NCI-H774 (cell line): ENCODE measurements around the gene IARS2.
"Not testable (repeated sequence)": the region's sequence is repeated elsewhere in the genome, so short reads cannot be mapped to it uniquely, and the experiment has no call there.

ENCODE experiments used
- DNase-seq: peaks from one replicate; lab custom pipeline; 2025; lab: John Stamatoyannopoulos, UW

Gene IARS2

DNA sequence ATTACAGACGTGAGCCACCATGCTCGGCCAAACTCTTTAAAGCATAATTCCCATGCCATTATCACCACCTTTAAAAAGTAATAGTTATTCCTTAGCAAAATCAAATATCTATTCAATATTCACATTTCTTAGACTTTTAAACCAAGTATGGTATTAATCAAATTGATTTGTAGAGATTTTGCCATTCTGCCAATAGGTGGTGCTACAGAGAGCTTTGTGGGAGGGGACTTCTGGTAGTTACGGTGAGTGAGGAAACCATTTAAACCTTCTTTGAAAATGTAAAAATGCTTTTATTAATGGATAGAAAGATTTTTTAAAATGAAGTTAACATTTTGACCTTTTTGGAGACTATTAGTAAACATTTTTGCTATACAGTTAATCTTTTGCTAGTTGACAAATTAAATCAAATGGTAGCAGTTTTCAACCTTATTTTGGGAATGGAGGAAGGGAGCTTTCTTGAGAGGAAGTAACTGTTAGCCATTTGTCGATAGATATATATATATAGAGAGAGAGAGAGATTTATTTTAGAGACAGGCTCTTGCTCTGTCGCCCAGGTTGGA is 19.3 kb downstream of the IARS2 start:
- DNase-seq: no peak

DNA sequence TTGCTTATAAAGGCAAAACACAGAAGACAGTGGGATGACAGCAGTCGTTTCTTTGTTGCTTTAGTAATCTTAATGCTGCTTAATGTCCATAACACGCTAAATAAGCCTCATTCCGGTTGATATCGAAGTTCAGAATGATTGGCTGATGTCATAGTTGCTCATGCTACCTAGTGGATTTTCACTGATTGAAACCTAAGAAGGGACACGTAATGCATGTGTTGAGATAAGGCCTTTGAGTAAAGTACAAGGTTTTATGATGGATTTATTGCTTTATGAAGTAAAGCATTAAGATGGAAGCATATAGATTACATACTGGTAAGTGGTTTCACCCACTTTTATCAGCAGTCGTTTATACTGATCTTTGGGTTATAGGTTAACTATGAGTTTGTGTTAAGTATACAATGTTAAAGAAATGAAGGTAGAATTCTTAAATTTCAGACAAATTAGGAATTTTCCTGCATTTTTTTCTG is 25.1 kb downstream of the IARS2 start:
- no peak for DNase-seq

DNA sequence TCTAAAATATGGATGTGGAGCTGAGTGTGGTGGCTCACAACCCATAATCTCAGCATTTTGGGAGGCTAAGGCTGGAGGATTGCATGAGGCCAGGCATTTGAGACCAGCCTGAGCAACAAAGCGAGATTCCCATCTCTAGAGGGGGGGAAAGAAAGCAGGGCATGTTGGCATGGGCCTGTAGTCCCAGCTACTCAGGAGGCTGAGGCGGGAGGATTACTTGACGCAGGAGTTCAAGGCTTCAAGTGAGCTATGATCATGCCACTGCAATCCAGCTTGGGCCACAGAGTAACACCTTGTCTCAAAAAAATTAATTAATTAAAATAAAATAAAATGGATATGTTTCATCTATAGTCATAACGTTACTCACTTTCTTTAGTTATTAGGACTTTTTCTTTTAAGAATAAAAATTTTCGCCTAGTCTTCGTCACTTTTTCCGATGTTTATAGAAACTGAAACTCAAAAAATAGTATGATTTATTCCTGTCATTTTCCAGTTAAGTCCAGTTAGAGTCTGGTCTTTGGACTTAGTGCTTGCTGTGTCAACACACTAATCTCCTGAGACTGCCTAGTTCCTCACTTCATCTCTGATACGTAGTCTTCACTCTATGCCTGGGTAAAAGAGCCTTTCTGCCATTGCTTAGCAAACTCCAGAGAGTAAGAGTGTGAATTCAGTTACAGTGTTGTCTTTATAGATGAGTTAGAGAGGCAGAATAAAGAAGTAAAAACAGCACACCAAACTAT is 28.0 kb downstream of the IARS2 start:
- no peak for DNase-seq

GRCh38 chr1:220123066-220123465 is 29.1 kb downstream of the IARS2 start:
- DNase-seq: no peak

DNA sequence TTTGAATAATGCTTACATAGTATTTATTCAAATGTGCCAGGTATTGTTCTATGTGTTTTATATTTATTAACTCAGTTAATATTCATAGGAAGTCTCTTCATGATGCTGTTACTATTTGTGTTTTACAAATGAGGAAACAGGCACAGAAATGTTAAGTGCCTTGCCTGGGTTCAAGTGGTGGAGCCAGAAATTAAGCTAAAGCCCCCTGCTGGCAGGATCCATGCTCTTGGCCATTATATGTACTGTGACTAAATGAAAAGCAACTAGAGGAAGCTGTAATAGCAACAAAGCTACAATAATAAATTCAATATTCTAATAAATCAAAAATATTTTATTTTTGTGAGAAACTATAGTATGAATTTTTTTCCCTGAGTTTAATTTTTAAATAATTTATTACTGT is 30.0 kb downstream of the IARS2 start:
- no peak for DNase-seq

GRCh38 chr1:220124542-220124941 is 30.6 kb downstream of the IARS2 start:
- no peak for DNase-seq

DNA sequence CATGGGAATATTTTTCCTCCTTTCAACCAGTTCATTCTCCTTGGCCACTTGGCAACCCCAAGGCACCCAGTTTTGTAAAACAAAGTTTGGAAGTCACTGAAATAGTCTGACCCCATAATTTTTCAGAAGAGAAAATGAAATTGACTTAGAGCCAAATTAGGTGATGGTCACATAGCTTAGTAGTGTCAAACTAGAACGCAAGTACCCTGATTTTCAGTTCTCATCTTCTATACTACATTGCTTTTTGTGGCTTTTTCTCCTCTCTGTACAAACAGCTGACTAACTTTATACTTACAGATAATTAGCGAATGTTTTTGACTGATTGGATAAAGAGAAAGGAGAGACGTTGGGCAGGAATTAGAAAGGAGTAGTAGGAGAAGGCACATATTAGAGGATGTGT is 33.1 kb downstream of the IARS2 start:
- DNase-seq: no peak

DNA sequence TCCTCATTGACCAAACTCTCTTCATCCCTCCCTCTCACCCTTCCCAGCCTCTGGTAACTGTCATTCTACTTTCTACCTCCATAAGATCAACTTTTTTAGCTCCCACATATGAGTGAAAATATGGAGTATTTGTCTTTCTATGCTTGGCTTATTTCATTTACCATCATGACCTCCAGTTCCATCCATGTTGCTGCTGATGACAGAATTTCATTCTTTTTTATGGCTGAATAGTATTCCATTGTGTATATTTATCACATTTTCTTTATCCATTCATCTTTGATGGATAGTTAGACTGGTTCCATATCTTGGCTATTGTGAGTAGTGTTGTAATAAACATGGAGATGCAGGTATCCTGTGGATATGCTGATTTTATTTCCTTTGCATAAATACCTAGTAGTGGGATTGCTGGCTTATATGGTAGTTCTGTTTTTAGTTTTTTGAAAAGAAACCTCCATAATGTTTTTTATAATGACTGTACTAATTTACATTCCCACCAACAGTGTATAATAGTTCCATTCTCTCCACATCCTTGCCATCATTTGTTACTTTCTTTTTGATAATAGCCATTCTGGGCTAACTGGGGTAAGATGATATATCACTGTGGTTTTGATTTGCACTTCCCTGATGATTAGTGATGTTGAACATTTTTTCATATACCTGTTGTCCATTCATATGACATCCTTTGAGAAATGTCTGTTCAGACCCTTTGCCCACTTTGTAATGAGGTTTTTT is 35.7 kb downstream of the IARS2 start:
- no peak for DNase-seq

- DNase-seq: no peak
These were observed 41.8 kb downstream of the IARS2 start for GRCh38 chr1:220135755-220136154.

GRCh38 chr1:220137019-220137786 is 43.3 kb downstream of the IARS2 start:
- DNase-seq: no peak

- DNase-seq: no peak
These were observed 46.0 kb downstream of the IARS2 start for GRCh38 chr1:220139966-220140365.

GRCh38 chr1:220144051-220144450 is 50.1 kb downstream of the IARS2 start:
- DNase-seq: no peak

- no peak for DNase-seq
These were observed 55.8 kb downstream of the IARS2 start for GRCh38 chr1:220149742-220150141.

DNA sequence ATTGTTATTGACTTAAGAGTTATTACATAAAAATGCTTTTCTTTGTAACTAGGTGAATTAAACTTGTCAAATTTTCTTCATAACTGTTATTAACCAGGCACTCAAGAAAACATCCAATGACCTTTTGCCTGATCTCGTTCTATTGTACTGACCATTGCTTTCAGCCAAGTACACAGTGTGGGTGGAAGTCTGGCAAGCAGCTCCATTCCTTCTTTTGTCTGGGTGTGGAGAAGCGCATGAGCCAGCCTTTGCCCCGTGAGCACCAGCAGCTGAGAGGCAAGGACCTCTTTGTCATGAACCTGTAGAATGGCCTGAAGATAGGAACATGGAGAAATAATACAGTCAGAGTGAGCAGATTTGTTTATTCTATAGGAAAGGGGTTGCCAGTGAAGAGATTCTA is 57.5 kb downstream of the IARS2 start:
- DNase-seq: no peak

DNA sequence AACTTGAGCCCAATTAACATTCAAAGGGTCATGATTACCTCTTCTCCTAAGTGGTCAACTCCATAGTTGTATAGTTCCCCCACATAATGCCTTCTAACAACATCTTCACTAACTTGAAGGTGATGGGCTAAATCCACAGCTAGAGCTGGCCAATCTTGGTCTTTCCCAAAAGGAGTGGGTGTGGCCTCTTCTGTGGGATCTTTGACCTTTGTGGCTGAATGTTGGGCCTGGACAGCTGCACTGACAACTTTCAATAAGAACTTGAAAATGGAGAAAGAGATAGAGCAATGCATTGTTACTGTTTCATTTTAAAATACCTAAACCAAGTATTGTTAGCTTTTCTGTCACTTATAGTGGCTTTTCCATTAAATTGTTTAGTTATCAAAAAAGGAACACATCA is 59.2 kb downstream of the IARS2 start:
- DNase-seq: no peak

GRCh38 chr1:220156620-220157146 is 62.8 kb downstream of the IARS2 start:
- DNase-seq: no peak

- no peak for DNase-seq
These were observed 63.8 kb downstream of the IARS2 start for GRCh38 chr1:220157738-220158137.

DNA sequence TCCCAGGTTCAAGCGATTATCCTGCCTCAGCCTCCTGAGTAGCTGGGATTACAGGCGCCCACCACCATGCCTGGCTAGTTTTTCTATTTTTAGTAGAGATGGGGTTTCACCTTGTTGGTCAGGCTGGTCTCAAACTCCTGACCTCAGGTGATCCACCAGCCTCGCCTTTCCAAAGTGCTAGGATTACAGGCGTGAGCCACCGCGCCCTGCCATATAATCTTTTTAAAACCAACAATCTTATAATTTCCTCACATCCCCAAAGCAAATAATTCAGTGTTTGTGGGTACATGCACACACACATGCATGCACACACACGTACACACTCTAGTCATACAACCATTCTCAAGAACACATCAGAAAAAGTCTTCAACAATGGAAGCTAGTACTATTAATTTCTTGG is 64.6 kb downstream of the IARS2 start:
- not testable (repeated sequence) for DNase-seq

- no peak for DNase-seq
These were observed 65.1 kb downstream of the IARS2 start for GRCh38 chr1:220159041-220159440.

DNA sequence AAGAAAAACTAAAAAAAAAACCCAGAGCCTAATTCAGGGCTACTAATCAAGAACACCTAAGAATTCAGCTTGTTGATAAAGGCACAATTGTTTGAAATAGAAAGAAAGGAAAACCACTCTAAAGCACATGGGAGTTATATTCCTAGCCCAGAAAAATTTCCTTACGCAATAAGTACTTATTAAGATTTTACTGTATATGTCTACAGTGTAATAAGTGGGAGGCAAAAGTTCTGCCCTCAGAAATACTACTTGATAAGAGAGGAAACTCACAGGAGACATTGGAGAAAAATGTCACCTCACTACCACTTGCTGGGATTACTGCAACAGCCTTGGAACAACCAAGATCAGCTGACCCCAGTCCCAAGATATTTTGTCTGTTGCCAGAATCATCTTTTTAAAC is 66.1 kb downstream of the IARS2 start:
- no peak for DNase-seq

DNA sequence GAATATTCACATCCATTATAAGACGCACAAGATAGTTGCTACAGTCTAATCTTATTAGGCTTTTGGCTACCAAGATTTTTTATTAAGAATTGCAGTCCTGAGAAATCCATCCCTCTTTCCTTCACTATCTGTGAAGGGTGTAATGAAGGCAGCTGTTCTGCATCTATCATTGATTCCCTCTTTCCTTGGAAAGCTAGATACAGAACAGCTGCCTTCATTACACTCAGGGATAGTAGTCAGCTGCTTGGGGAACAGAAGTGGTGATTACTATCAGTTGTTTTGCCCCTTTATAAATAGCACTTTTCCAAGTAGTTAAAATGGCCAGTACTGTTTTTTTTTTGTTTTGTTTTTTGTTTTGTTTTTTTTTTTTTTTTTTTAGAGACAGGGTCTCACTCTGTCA is 70.2 kb downstream of the IARS2 start:
- DNase-seq: no peak

- no peak for DNase-seq
These were observed 70.6 kb downstream of the IARS2 start for GRCh38 chr1:220164517-220164916.
